ENCODE data around the gene F13A1. TPM values are rescaled to one million over a fixed set of nuclear protein-coding genes. Genes with fewer than 3 reads are reported as not detected.

F13A1 gene
- total RNA-seq, 5 donors from 2014 or later (not counting 1 experiment from before 2014, with no cell fraction given) = 0.18 to 4.8 (median 0.37) TPM; not detected in 1

GRCh38 chr6:6243846-6244245, 76.6 kb downstream of the F13A1 start:
- H3K27me3 Mint-ChIP-seq = peaks cover 15 to 26% of the 10 kb centered on the region in 2 donors
- no peaks in the 10 kb centered on the region for H3K4me1 ChIP-seq (ENCODE audit: control insufficient read depth in 1 of 2, extremely low read depth in 1 of 2, insufficient read depth in 2 of 2, low read length in 2 of 2)
- POLR2A ChIA-PET = no interaction called here
- H3K27me3 ChIP-seq (replicated peaks in 1 of 2; ENCODE audit: control insufficient read depth in 2 of 2, extremely low read depth in 1 of 2, insufficient read depth in 2 of 2, low read length in 1 of 2) = peaks cover 2 to 6% of the 10 kb centered on the region in 2 experiments
- H3K27ac Mint-ChIP-seq = no peak overlapping the region
- ATAC-seq (replicated peaks in 1 of 4) (no peak), DNase-seq (no peak)
- H3K4me3 ChIP-seq (ENCODE audit: control insufficient read depth in 1 of 2, extremely low read depth in 1 of 2, low read length in 1 of 2) = no peak overlapping the region
- H3K36me3 Mint-ChIP-seq = no peaks in the 10 kb centered on the region
- H3K36me3 ChIP-seq (ENCODE audit: control insufficient read depth in 2 of 2, extremely low read depth in 1 of 2, insufficient read depth in 1 of 2, low read length in 1 of 2) = no peaks in the 10 kb centered on the region
- CTCF ChIA-PET = no interaction called here
- no peaks in the 10 kb centered on the region for H3K4me1 Mint-ChIP-seq
- WGBS (ENCODE audit: insufficient coverage) = 88% methylated on average over 4 of the region's 7 CpGs
- H3K9me3 ChIP-seq = no peaks in the 10 kb centered on the region
- peaks cover 0 to 3% (median 0%) of the 10 kb centered on the region in 3 donors for H3K9me3 Mint-ChIP-seq
- H3K4me3 Mint-ChIP-seq = no peak overlapping the region
- no peak overlapping the region for H3K27ac ChIP-seq (ENCODE audit: low read length)

- no peak for ATAC-seq (replicated peaks in 1 of 4)
- no peaks in the 10 kb centered on the region for H3K4me1 Mint-ChIP-seq
- POLR2A ChIA-PET = interaction anchor here (0.5 kb wide), 2 partner anchors 355 to 753 kb away, joined by 3 to 5 read pairs; no protein-coding TSS in a partner anchor
Observed at GRCh38 chr6:6239598-6240581, 80.6 kb downstream of the F13A1 start.

GRCh38 chr6:6236730-6237469, 83.6 kb downstream of the F13A1 start:
- ATAC-seq (replicated peaks in 1 of 4) = no peak
- H3K4me1 ChIP-seq (ENCODE audit: control insufficient read depth in 1 of 2, extremely low read depth in 1 of 2, insufficient read depth in 2 of 2, low read length in 2 of 2) = no peaks in the 10 kb centered on the region
- H3K4me3 Mint-ChIP-seq = no peak overlapping the region
- no peak overlapping the region for H3K4me3 ChIP-seq (ENCODE audit: control insufficient read depth in 1 of 2, extremely low read depth in 1 of 2, low read length in 1 of 2)
- ChIA-PET POLR2A (no interaction called here), CTCF (no interaction called here)
- H3K4me1 Mint-ChIP-seq = no peaks in the 10 kb centered on the region
- peaks cover 0 to 2% of the 10 kb centered on the region in 2 experiments for H3K27me3 ChIP-seq (replicated peaks in 1 of 2; ENCODE audit: control insufficient read depth in 2 of 2, extremely low read depth in 1 of 2, insufficient read depth in 2 of 2, low read length in 1 of 2)
- DNase-seq = no peak
- H3K9me3 Mint-ChIP-seq = peaks cover 0 to 7% (median 0%) of the 10 kb centered on the region in 3 donors
- H3K27ac ChIP-seq (ENCODE audit: low read length) = no peak overlapping the region
- H3K36me3 ChIP-seq (ENCODE audit: control insufficient read depth in 2 of 2, extremely low read depth in 1 of 2, insufficient read depth in 1 of 2, low read length in 1 of 2) = no peaks in the 10 kb centered on the region
- peaks cover 7 to 37% of the 10 kb centered on the region in 2 donors for H3K27me3 Mint-ChIP-seq
- 27% methylated on average over 5 of the region's 6 CpGs for WGBS (ENCODE audit: insufficient coverage)
- H3K36me3 Mint-ChIP-seq = no peaks in the 10 kb centered on the region
- H3K27ac Mint-ChIP-seq = no peak overlapping the region
- no peaks in the 10 kb centered on the region for H3K9me3 ChIP-seq

More at GRCh38 chr6:6239598-6240581, 80.6 kb downstream of the F13A1 start:
- CTCF ChIA-PET = no interaction called here
- no peak overlapping the region for H3K4me3 ChIP-seq (ENCODE audit: control insufficient read depth in 1 of 2, extremely low read depth in 1 of 2, low read length in 1 of 2)
- H3K27ac Mint-ChIP-seq = no peak overlapping the region
- H3K36me3 Mint-ChIP-seq = no peaks in the 10 kb centered on the region
- H3K4me1 ChIP-seq (ENCODE audit: control insufficient read depth in 1 of 2, extremely low read depth in 1 of 2, insufficient read depth in 2 of 2, low read length in 2 of 2) = no peaks in the 10 kb centered on the region
- WGBS (ENCODE audit: insufficient coverage) = 43% methylated on average over 2 of the region's 5 CpGs
- no peak for DNase-seq
- no peaks in the 10 kb centered on the region for H3K36me3 ChIP-seq (ENCODE audit: control insufficient read depth in 2 of 2, extremely low read depth in 1 of 2, insufficient read depth in 1 of 2, low read length in 1 of 2)
- H3K27me3 ChIP-seq (replicated peaks in 1 of 2; ENCODE audit: control insufficient read depth in 2 of 2, extremely low read depth in 1 of 2, insufficient read depth in 2 of 2, low read length in 1 of 2) = peaks cover 2% of the 10 kb centered on the region in 2 experiments
- no peak overlapping the region for H3K27ac ChIP-seq (ENCODE audit: low read length)
- H3K9me3 ChIP-seq = no peaks in the 10 kb centered on the region
- peaks cover 1 to 19% of the 10 kb centered on the region in 2 donors for H3K27me3 Mint-ChIP-seq
- H3K4me3 Mint-ChIP-seq = no peak overlapping the region
- peaks cover 0 to 7% (median 0%) of the 10 kb centered on the region in 3 donors for H3K9me3 Mint-ChIP-seq

- H3K9me3 ChIP-seq = no peaks in the 10 kb centered on the region
- no CpG with 5 or more reads among the region's 2 CpGs for WGBS (ENCODE audit: insufficient coverage)
- no peaks in the 10 kb centered on the region for H3K36me3 ChIP-seq (ENCODE audit: control insufficient read depth in 2 of 2, extremely low read depth in 1 of 2, insufficient read depth in 1 of 2, low read length in 1 of 2)
- Mint-ChIP-seq H3K4me3 (no peak overlapping the region), H3K27me3 (peaks cover 14 to 46% of the 10 kb centered on the region in 2 donors), H3K9me3 (peaks cover 0 to 7% (median 0%) of the 10 kb centered on the region in 3 donors), H3K27ac (no peak overlapping the region), H3K4me1 (no peaks in the 10 kb centered on the region), H3K36me3 (no peaks in the 10 kb centered on the region)
- H3K4me3 ChIP-seq (ENCODE audit: control insufficient read depth in 1 of 2, extremely low read depth in 1 of 2, low read length in 1 of 2) = no peak overlapping the region
- H3K27ac ChIP-seq (ENCODE audit: low read length) = no peak overlapping the region
- CTCF ChIA-PET = no interaction called here
- DNase-seq = no peak
- no peak for ATAC-seq (replicated peaks in 1 of 4)
- H3K4me1 ChIP-seq (ENCODE audit: control insufficient read depth in 1 of 2, extremely low read depth in 1 of 2, insufficient read depth in 2 of 2, low read length in 2 of 2) = no peaks in the 10 kb centered on the region
- H3K27me3 ChIP-seq (replicated peaks in 1 of 2; ENCODE audit: control insufficient read depth in 2 of 2, extremely low read depth in 1 of 2, insufficient read depth in 2 of 2, low read length in 1 of 2) = peaks cover 0 to 2% of the 10 kb centered on the region in 2 experiments
- POLR2A ChIA-PET = no interaction called here
Observed at GRCh38 chr6:6235786-6236185, 84.7 kb downstream of the F13A1 start.

- Mint-ChIP-seq H3K27ac (no peak overlapping the region), H3K36me3 (no peaks in the 10 kb centered on the region), H3K9me3 (peaks cover 0 to 7% (median 0%) of the 10 kb centered on the region in 3 donors), H3K27me3 (peaks cover 21 to 47% of the 10 kb centered on the region in 2 donors), H3K4me1 (no peaks in the 10 kb centered on the region), H3K4me3 (no peak overlapping the region)
- H3K4me1 ChIP-seq (ENCODE audit: control insufficient read depth in 1 of 2, extremely low read depth in 1 of 2, insufficient read depth in 2 of 2, low read length in 2 of 2) = no peaks in the 10 kb centered on the region
- H3K36me3 ChIP-seq (ENCODE audit: control insufficient read depth in 2 of 2, extremely low read depth in 1 of 2, insufficient read depth in 1 of 2, low read length in 1 of 2) = no peaks in the 10 kb centered on the region
- ChIA-PET CTCF (no interaction called here), POLR2A (no interaction called here)
- no peaks in the 10 kb centered on the region for H3K9me3 ChIP-seq
- no peak for ATAC-seq (replicated peaks in 1 of 4)
- no CpG with 5 or more reads among the region's 1 CpG for WGBS (ENCODE audit: insufficient coverage)
- peaks cover 0 to 9% of the 10 kb centered on the region in 2 experiments for H3K27me3 ChIP-seq (replicated peaks in 1 of 2; ENCODE audit: control insufficient read depth in 2 of 2, extremely low read depth in 1 of 2, insufficient read depth in 2 of 2, low read length in 1 of 2)
- no peak for DNase-seq
- no peak overlapping the region for H3K27ac ChIP-seq (ENCODE audit: low read length)
- no peak overlapping the region for H3K4me3 ChIP-seq (ENCODE audit: control insufficient read depth in 1 of 2, extremely low read depth in 1 of 2, low read length in 1 of 2)
Observed at GRCh38 chr6:6234963-6235362, 85.5 kb downstream of the F13A1 start.

- H3K4me3 ChIP-seq (ENCODE audit: control insufficient read depth in 1 of 2, extremely low read depth in 1 of 2, low read length in 1 of 2) = no peak overlapping the region
- no peaks in the 10 kb centered on the region for H3K9me3 ChIP-seq
- H3K27ac ChIP-seq (ENCODE audit: low read length) = no peak overlapping the region
- Mint-ChIP-seq H3K27ac (no peak overlapping the region), H3K4me1 (no peaks in the 10 kb centered on the region), H3K36me3 (no peaks in the 10 kb centered on the region), H3K27me3 (peaks cover 41 to 56% of the 10 kb centered on the region in 2 donors), H3K4me3 (no peak overlapping the region), H3K9me3 (peaks cover 0 to 4% (median 0%) of the 10 kb centered on the region in 3 donors)
- no peaks in the 10 kb centered on the region for H3K36me3 ChIP-seq (ENCODE audit: control insufficient read depth in 2 of 2, extremely low read depth in 1 of 2, insufficient read depth in 1 of 2, low read length in 1 of 2)
- ChIA-PET CTCF (no interaction called here), POLR2A (no interaction called here)
- no CpG with 5 or more reads among the region's 1 CpG for WGBS (ENCODE audit: insufficient coverage)
- H3K4me1 ChIP-seq (ENCODE audit: control insufficient read depth in 1 of 2, extremely low read depth in 1 of 2, insufficient read depth in 2 of 2, low read length in 2 of 2) = no peaks in the 10 kb centered on the region
- no peak for DNase-seq
- ATAC-seq (replicated peaks in 1 of 4) = no peak
- H3K27me3 ChIP-seq (replicated peaks in 1 of 2; ENCODE audit: control insufficient read depth in 2 of 2, extremely low read depth in 1 of 2, insufficient read depth in 2 of 2, low read length in 1 of 2) = peaks cover 0 to 12% of the 10 kb centered on the region in 2 experiments
Observed at GRCh38 chr6:6230286-6230685, 90.2 kb downstream of the F13A1 start.

All from T-cell (primary cell).